LNCaP clone FGC (cell line): Measurements from ENCODE around the gene NARF.

Experiments
- DNase-seq: peaks from one replicate; pipeline ENCODE4 v3.0.0-alpha.2; 2011; ENCODE audit warnings: low read depth
- H3K4me3 ChIP-seq: 2 replicates; pipeline ENCODE4 v1.5.1; 2011; ENCODE audit warnings: mild to moderate bottlenecking, low read depth, low read length, control low read depth
- TF ChIP-seq, protein P1 (sequence below): IDR thresholded peaks from 2 replicates; pipeline ENCODE4 v1.5.1; 2012; ENCODE audit warnings: mild to moderate bottlenecking; ENCODE audit not compliant: control insufficient read depth, insufficient read depth; ENCODE audit errors: extremely low read depth

NARF gene

GRCh38 chr17:82419540-82419939, 39.0 kb upstream of the NARF start:
- H3K4me3 ChIP-seq, result peak overlapping the region; percentile 82

DNA sequence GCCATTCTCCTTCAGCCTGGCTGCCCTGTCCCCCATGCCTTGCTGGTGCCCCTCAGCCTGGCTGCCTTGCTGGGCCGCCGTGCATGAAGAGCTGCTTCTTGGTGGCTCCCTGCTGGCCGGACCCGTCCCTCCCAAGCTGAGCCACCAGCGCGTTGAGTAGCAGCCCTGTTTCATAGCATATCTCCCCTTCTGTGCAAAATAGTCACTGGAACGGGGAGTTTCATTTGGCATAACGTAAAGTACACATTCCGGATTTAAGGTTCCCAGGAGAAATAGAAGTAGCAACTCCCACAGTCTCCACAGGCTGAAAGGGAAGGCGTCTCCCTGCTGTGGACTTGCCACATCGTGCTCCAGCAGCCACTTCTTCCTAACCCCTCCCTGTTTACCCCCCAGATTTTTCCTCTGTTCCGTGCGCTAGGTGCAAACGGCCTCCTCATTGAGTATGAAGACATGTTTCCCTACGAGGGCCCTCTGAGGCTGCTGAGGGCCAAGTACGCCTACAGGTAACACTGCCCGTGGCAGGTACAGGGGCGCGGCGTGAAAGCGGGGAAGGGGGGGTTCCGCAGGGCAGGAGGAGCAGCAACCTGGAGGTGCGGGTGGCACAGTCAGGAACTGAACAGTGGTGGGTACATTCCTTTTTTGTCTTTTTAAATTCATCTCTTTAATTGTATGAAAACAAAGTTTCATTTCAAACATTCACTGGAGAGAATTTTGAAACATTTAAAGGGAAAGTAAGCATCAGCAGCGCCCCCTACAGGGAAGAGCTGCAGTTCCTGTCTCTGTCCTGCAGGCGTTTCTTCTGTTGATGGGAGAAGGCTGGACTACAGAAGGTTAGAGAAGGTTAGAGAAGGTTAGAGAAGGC, 34.3 kb upstream of the NARF start:
- DNase-seq, result no peak
- TF ChIP-seq, protein P1, sequence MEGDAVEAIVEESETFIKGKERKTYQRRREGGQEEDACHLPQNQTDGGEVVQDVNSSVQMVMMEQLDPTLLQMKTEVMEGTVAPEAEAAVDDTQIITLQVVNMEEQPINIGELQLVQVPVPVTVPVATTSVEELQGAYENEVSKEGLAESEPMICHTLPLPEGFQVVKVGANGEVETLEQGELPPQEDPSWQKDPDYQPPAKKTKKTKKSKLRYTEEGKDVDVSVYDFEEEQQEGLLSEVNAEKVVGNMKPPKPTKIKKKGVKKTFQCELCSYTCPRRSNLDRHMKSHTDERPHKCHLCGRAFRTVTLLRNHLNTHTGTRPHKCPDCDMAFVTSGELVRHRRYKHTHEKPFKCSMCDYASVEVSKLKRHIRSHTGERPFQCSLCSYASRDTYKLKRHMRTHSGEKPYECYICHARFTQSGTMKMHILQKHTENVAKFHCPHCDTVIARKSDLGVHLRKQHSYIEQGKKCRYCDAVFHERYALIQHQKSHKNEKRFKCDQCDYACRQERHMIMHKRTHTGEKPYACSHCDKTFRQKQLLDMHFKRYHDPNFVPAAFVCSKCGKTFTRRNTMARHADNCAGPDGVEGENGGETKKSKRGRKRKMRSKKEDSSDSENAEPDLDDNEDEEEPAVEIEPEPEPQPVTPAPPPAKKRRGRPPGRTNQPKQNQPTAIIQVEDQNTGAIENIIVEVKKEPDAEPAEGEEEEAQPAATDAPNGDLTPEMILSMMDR, result peak; percentile 42
- H3K4me3 ChIP-seq, result no peak overlapping the region

More at GRCh38 chr17:82419540-82419939, 39.0 kb upstream of the NARF start:
- DNase-seq, result no peak
- TF ChIP-seq, protein P1, result no peak

GRCh38 chr17:82424863-82425159, 33.7 kb upstream of the NARF start:
- TF ChIP-seq, protein P1, result no peak

DNA sequence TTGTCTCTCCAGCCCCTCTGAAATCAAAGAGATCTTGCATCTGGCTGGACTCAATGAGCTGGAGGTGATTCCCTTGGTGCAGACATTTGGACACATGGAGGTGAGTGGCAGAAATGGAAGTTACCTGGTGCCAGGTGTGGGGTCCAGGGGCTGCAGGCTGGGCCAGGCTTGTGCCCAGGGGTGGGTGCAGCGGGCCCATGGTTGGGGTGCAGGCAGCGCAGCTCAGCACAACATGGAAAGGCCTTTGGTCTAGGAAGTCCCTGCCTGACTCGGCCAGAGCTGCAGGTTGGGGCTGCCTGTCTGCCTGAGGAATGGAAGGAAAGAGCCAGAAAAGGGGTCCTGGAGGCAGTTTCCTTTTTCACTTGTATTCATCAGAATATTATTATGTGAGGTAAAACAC, 30.0 kb upstream of the NARF start:
- DNase-seq, result no peak
- no peak overlapping the region for H3K4me3 ChIP-seq
- TF ChIP-seq, protein P1, result no peak

More at GRCh38 chr17:82424863-82425159, 33.7 kb upstream of the NARF start:
- H3K4me3 ChIP-seq, result no peak overlapping the region
- no peak for DNase-seq

DNA sequence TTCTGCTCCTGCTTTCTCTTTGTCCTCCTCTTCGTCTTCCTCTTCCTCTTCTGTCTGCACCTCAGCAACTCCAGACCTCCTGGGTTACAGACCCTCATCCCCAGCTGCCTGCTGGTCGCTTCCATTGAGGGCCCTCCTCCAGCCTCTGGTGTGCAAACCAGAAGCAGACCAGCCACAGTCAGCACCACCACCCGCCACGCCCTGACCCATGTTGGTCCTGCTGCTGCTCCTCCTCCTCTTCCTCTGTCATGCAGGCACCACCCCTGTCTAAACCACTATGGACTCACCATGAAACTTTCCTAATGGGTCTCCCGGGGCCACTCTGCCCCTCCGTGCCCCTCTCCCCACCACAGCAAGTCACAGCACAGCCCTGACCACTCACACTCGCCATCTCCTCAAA, 28.7 kb upstream of the NARF start:
- TF ChIP-seq, protein P1, result no peak
- no peak overlapping the region for H3K4me3 ChIP-seq
- no peak for DNase-seq

DNA sequence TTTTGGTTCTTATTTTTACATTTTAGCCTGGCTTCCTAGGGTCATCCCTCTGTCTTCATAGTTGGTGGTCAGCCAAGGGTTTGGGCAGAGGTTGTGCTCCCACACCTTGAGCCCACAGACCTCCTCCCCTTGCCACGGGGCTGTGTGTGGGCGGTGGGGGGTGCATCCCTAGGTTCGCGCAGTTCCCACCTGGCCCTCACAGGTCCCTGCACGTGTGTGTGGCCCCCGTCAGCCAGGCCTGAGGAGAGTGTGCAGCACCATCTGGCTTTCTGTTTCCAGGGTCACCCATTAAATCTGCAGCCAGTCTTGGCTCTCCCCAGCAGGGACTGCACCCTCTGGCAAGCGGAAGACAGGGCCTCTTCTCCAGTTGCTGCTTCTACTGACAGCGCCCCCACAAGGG, 26.5 kb upstream of the NARF start:
- no peak overlapping the region for H3K4me3 ChIP-seq
- no peak for DNase-seq
- TF ChIP-seq, protein P1, result no peak
